Kidney epithelial cell (primary cell): Measurements from ENCODE around the gene SHISA6. TPM values are rescaled to one million over a fixed set of nuclear protein-coding genes. Genes with fewer than 3 reads are reported as not detected.
"Not testable (repeated sequence)": the region's sequence is repeated elsewhere in the genome, so short reads cannot be mapped to it uniquely, and the experiment has no call there.

Source experiments
- DNase-seq: peaks from one replicate; pipeline ENCODE4 v3.0.0-alpha.2; 2010; ENCODE audit warnings: low read depth
- H3K27me3 ChIP-seq: 2 replicates; pipeline ENCODE4 v1.6.0; 2011; ENCODE audit warnings: low read length; ENCODE audit not compliant: control insufficient read depth, insufficient read depth
- H3K36me3 ChIP-seq: 2 replicates; pipeline ENCODE4 v1.5.1; 2011; ENCODE audit warnings: low read length; ENCODE audit not compliant: control insufficient read depth, insufficient read depth
- H3K4me3 ChIP-seq: 2 replicates; pipeline ENCODE4 v1.5.1; 2011; ENCODE audit warnings: low read depth, mild to moderate bottlenecking, control low read depth, low read length
- CTCF ChIP-seq: IDR thresholded peaks from 2 replicates; pipeline ENCODE4 v1.5.1; 2011; ENCODE audit warnings: mild to moderate bottlenecking, moderate library complexity, low read length, control low read depth, inconsistent platforms; ENCODE audit not compliant: insufficient read depth, poor library complexity, severe bottlenecking
- total RNA-seq: library from RNA; depleted of rRNA; stranded (reverse); fragments of >200 nt; gene quantifications from 2 replicates; pipeline ENCODE4 v1.2.3, GENCODE V29; 2015

SHISA6 gene
- total RNA-seq, 1 donor from 2014 or later = 0.71 TPM

DNA sequence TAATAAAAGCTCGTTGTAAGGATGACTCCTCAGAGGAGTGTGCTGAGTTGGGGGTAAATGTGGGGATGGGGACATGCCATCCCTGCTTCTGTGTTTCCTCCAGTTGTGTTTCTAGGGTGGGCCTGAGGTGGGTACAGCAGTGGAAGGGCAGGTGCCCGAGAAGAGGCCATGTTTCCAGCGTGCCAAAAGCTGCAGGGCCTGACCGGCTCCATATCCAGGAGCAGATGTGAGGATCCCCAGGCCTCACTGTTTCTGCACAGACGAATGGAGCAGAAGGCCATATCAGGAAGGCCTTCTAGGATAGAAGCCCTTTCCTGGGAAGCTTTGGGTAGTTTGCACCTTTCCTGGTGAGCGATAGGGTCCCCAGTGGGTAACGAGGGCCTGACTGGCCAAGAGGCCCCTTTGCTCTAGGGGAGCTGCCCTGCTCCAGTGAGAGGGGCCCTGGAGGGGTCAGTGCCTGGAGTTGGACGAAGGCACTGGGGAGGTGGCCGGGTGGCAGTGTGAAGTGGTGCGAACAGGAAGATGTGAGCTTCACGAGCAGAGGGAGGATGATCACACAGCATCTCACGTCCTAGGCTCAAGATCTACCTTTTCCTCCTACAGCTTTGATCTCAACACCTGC lies 62.9 kb downstream of the SHISA6 start:
- no peak for TF ChIP-seq CTCF
- no peak for DNase-seq
- Histone ChIP-seq H3K4me3 (no peak overlapping the region), H3K36me3 (no peaks in the 10 kb centered on the region), H3K27me3 (no peaks in the 10 kb centered on the region)

GRCh38 chr17:11304568-11304967 lies 63.6 kb downstream of the SHISA6 start:
- no peak for DNase-seq
- TF ChIP-seq CTCF = no peak
- H3K4me3 ChIP-seq = no peak overlapping the region
- no peaks in the 10 kb centered on the region for H3K27me3 ChIP-seq
- H3K36me3 ChIP-seq = no peaks in the 10 kb centered on the region

DNA sequence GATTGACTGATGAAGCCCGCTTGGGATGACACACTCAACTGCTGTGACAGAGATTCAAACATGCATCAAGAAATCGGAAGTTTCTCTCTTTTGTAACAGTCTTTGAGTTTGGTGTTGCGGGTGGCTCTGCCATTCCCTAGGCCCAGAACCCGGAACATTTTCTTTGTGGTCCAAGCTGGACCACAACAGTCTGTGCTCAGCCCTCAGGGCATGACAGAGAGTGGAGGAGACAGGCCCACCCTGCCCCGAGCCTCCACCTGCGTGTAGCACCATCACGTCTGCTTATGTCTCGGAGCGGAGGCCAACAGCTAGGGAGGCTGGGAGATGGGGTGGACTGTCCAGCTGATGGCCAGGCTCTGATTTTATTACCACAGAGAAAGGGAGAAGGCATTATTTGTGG lies 64.5 kb downstream of the SHISA6 start:
- H3K27me3 ChIP-seq = no peaks in the 10 kb centered on the region
- no peaks in the 10 kb centered on the region for H3K36me3 ChIP-seq
- TF ChIP-seq CTCF = no peak
- DNase-seq = no peak
- H3K4me3 ChIP-seq = no peak overlapping the region

DNA sequence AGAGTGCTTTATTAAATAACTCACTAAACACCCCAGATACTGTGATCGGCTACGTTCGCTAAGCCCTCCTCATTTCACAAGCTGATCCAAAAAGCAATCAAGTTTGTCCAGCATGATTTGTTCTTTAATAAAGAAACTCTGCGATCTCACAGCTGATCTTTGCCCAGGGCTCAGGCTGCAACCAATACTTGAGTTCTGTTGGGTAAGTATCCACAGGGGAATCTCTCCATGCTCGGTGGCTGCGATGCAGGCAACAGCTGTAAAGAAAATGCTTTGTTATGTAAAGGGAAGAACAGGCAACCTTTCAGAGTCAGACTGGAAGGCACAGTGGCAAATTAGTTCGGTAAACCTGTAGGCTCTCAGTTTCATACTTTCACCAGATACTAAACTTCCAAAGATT lies 67.5 kb downstream of the SHISA6 start:
- TF ChIP-seq CTCF = no peak
- Histone ChIP-seq H3K27me3 (no peaks in the 10 kb centered on the region), H3K4me3 (no peak overlapping the region), H3K36me3 (no peaks in the 10 kb centered on the region)
- no peak for DNase-seq

DNA sequence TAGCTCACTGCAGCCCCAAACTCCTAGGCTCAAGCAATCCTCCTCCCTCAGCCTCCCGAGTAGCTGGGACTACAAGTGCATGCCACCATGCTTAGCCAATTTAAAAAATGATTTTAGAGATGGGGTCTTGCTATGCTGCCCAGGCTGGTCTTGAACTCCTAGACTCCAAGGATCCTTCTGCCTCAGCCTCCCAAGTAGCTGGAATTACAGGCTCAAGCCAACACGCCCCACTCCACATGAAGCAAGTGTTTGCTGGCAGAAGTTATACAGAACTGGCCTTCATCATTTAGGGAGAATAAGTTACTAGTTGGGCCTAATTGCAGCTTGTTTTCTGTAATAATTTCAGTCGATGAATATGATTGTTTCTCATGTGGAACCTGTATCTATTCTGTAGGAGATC lies 68.0 kb downstream of the SHISA6 start:
- no peak for TF ChIP-seq CTCF
- Histone ChIP-seq H3K36me3 (no peaks in the 10 kb centered on the region), H3K4me3 (no peak overlapping the region), H3K27me3 (no peaks in the 10 kb centered on the region)
- no peak for DNase-seq

GRCh38 chr17:11309850-11310249 lies 68.8 kb downstream of the SHISA6 start:
- Histone ChIP-seq H3K36me3 (no peaks in the 10 kb centered on the region), H3K4me3 (no peak overlapping the region), H3K27me3 (no peaks in the 10 kb centered on the region)
- no peak for DNase-seq
- no peak for TF ChIP-seq CTCF

DNA sequence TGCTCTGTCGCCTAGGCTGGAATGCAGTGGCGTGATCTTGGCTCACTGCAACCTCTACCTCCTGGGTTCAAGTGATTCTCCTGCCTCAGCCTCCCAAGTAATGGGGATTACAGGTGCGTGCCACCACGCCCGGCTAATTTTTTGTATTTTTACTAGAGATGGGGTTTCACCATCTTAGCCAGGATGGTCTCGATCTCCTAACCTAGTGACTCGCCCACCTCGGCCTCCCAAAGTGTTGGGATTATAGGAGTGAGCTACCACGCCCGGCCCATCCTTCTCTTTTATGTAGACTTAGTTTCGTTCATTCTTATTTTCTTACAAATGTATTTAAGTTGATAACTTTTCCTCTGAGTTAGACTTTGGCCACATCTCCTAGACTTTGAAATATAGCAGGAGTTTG lies 75.4 kb downstream of the SHISA6 start:
- not testable (repeated sequence) for H3K36me3 ChIP-seq, DNase-seq, H3K27me3 ChIP-seq, H3K4me3 ChIP-seq
